GM23248 (cell line): Measurements from ENCODE around the gene RBM5.

ENCODE experiments used
- EZH2 ChIP-seq: fragments of 200-600 bp; sonication (generic); IDR thresholded peaks from 2 replicates; pipeline ENCODE4 v1.6.1; 2018; ENCODE audit warnings: antibody characterized with exemption, mild to moderate bottlenecking; ENCODE audit not compliant: insufficient read depth, poor library complexity, severe bottlenecking
- EZH2phosphoT487 ChIP-seq: fragments of 200-600 bp; sonication (generic); IDR thresholded peaks from 2 replicates; pipeline ENCODE4 v1.6.1; 2018; ENCODE audit warnings: antibody characterized with exemption, moderate library complexity, mild to moderate bottlenecking, low read depth; ENCODE audit not compliant: insufficient read depth

GRCh38 chr3:50050361-50050760 lies 38.4 kb upstream of the RBM5 start:
- no peak for TF ChIP-seq EZH2phosphoT487
- no peak for TF ChIP-seq EZH2
